Osteocyte (in vitro differentiated cells): Measurements from ENCODE around the gene HOXD1. TPM values are rescaled to one million over a fixed set of nuclear protein-coding genes. Genes with fewer than 3 reads are reported as not detected.

ENCODE experiments used
- DNase-seq: peaks from one replicate; pipeline ENCODE4 v3.0.0; 2021; ENCODE audit warnings: mixed read lengths; ENCODE audit not compliant: unreplicated experiment; ENCODE audit errors: extremely low spot score
- H3K27ac Mint-ChIP-seq: one replicate; pipeline ENCODE4 v1.8.0; 2021; ENCODE audit warnings: mild to moderate bottlenecking, mixed read lengths; ENCODE audit not compliant: unreplicated experiment
- H3K27me3 Mint-ChIP-seq: one replicate; pipeline ENCODE4 v1.8.0; 2021; ENCODE audit warnings: mixed read lengths; ENCODE audit not compliant: unreplicated experiment
- H3K36me3 Mint-ChIP-seq: one replicate; pipeline ENCODE4 v1.8.0; 2021; ENCODE audit warnings: mixed read lengths; ENCODE audit not compliant: unreplicated experiment
- H3K4me1 Mint-ChIP-seq: one replicate; pipeline ENCODE4 v1.8.0; 2021; ENCODE audit warnings: mixed read lengths; ENCODE audit not compliant: unreplicated experiment
- H3K4me3 Mint-ChIP-seq: one replicate; pipeline ENCODE4 v1.8.0; 2021; ENCODE audit warnings: mild to moderate bottlenecking, moderate library complexity, mixed read lengths; ENCODE audit not compliant: unreplicated experiment
- H3K9me3 Mint-ChIP-seq: one replicate; pipeline ENCODE4 v1.8.0; 2021; ENCODE audit warnings: mixed read lengths; ENCODE audit not compliant: unreplicated experiment
- microRNA-seq: library from miRNA; unstranded; fragments of <30 nt; microRNA quantifications from one replicate; pipeline ENCODE4 v1.1.0, GENCODE V29; 2020; ENCODE audit not compliant: unreplicated experiment
- total RNA-seq: library from RNA; stranded (reverse); gene quantifications from 2 replicates; pipeline ENCODE4 v1.2.1, GENCODE V29; 2021
- TF ChIP-seq, protein P1 (sequence below): fragments of 200-600 bp; sonication (generic); IDR thresholded peaks from 2 replicates; pipeline ENCODE4 v1.5.0; 2021; ENCODE audit warnings: antibody characterized with exemption, mild to moderate bottlenecking, moderate library complexity

Gene HOXD1
- total RNA-seq, 1 donor from 2014 or later = not detected

- no peak for DNase-seq
- Mint-ChIP-seq H3K9me3 (no peaks in the 10 kb centered on the region), H3K27ac (no peak overlapping the region), H3K36me3 (no peaks in the 10 kb centered on the region), H3K4me1 (no peaks in the 10 kb centered on the region), H3K4me3 (no peak overlapping the region), H3K27me3 (peaks cover 19% of the 10 kb centered on the region)
- TF ChIP-seq, protein P1, sequence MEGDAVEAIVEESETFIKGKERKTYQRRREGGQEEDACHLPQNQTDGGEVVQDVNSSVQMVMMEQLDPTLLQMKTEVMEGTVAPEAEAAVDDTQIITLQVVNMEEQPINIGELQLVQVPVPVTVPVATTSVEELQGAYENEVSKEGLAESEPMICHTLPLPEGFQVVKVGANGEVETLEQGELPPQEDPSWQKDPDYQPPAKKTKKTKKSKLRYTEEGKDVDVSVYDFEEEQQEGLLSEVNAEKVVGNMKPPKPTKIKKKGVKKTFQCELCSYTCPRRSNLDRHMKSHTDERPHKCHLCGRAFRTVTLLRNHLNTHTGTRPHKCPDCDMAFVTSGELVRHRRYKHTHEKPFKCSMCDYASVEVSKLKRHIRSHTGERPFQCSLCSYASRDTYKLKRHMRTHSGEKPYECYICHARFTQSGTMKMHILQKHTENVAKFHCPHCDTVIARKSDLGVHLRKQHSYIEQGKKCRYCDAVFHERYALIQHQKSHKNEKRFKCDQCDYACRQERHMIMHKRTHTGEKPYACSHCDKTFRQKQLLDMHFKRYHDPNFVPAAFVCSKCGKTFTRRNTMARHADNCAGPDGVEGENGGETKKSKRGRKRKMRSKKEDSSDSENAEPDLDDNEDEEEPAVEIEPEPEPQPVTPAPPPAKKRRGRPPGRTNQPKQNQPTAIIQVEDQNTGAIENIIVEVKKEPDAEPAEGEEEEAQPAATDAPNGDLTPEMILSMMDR = no peak
Measured at GRCh38 chr2:176237456-176237855, 49.0 kb downstream of the HOXD1 start.

- TF ChIP-seq, protein P1 = no peak
- no peak for DNase-seq
- Mint-ChIP-seq H3K9me3 (no peaks in the 10 kb centered on the region), H3K27ac (no peak overlapping the region), H3K4me1 (no peaks in the 10 kb centered on the region), H3K4me3 (no peak overlapping the region), H3K36me3 (no peaks in the 10 kb centered on the region), H3K27me3 (peaks cover 19% of the 10 kb centered on the region)
Measured at GRCh38 chr2:176239031-176239430, 50.6 kb downstream of the HOXD1 start.

DNA sequence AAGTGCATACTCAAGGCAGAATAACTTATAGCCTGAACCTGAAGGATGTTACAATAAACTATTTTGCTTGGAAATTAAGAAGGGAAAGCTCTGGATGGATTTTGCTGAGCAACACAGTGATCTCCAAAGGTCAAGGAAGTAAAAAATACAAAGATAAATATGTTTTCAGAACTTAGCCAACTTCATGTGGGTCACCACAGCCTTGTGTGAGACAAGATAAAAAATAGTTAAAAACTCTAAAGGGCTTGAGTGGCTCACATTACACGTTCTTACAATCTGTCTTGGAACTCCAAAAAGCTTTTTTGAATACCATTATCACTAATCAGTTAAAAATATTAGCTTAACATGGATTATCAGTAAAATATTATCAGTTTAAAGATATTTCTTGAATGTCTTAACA lies 51.8 kb downstream of the HOXD1 start:
- Mint-ChIP-seq H3K9me3 (no peaks in the 10 kb centered on the region), H3K27ac (no peak overlapping the region), H3K4me3 (no peak overlapping the region), H3K27me3 (peaks cover 19% of the 10 kb centered on the region), H3K36me3 (no peaks in the 10 kb centered on the region), H3K4me1 (no peaks in the 10 kb centered on the region)
- DNase-seq = no peak
- TF ChIP-seq, protein P1 = no peak

Small RNA genes lying within 50 kb of the gene (microRNA-seq; reads per million reads assigned to microRNA genes)
- gene MIR10B = 2.2 reads per million

Other genes with a start within 250 kb of the HOXD1 start
- 33.5 and 34.7 TPM in 2 replicates for gene LNPK, start 186.4 kb upstream of the HOXD1 start, total RNA-seq
- gene EVX2, start 104.7 kb upstream of the HOXD1 start, total RNA-seq = not detected in 2 replicates
- not detected in 2 replicates for gene HOXD13, start 95.9 kb upstream of the HOXD1 start, total RNA-seq
- not detected in 2 replicates for gene HOXD12, start 88.9 kb upstream of the HOXD1 start, total RNA-seq
- not detected in 2 replicates for gene HOXD11, start 81.4 kb upstream of the HOXD1 start, total RNA-seq
- gene HOXD10, start 71.9 kb upstream of the HOXD1 start, total RNA-seq = not detected in 2 replicates
- gene HOXD9, start 65.9 kb upstream of the HOXD1 start, total RNA-seq = not detected in 2 replicates
- not detected in 2 replicates for gene HOXD8, start 59.0 kb upstream of the HOXD1 start, total RNA-seq
- not detected in 2 replicates for gene HOXD4, start 37.1 kb upstream of the HOXD1 start, total RNA-seq
- gene HOXD3, start 31.4 kb upstream of the HOXD1 start, total RNA-seq = not detected in 2 replicates
- gene MTX2, start 80.8 kb downstream of the HOXD1 start, total RNA-seq = 23.6 and 23.8 TPM in 2 replicates